IPS-NIHi11 (cell line): ENCODE measurements around the gene CCN2.
"Not testable (repeated sequence)": the region's sequence is repeated elsewhere in the genome, so short reads cannot be mapped to it uniquely, and the experiment has no call there.

Experiments used
- DNase-seq: peaks from one replicate; pipeline ENCODE4 v3.0.0; 2012; ENCODE audit warnings: mixed read lengths, low spot score

Gene CCN2

GRCh38 chr6:131937703-131938631 lies 13.2 kb downstream of the CCN2 start:
- DNase-seq, result no peak

GRCh38 chr6:131937226-131937625 lies 13.9 kb downstream of the CCN2 start:
- DNase-seq, result no peak

GRCh38 chr6:131936156-131936555 lies 15.0 kb downstream of the CCN2 start:
- DNase-seq, result no peak

- no peak for DNase-seq
Measured at GRCh38 chr6:131931063-131931750, 20.0 kb downstream of the CCN2 start.

- DNase-seq, result no peak
Measured at GRCh38 chr6:131929976-131930375, 21.2 kb downstream of the CCN2 start.

- DNase-seq, result peak; percentile 21
Measured at GRCh38 chr6:131929264-131929663, 21.9 kb downstream of the CCN2 start.

- DNase-seq, result peak; percentile 38
Measured at GRCh38 chr6:131924881-131925474, 26.2 kb downstream of the CCN2 start.

GRCh38 chr6:131923356-131923755 lies 27.8 kb downstream of the CCN2 start:
- DNase-seq, result peak; percentile 62

GRCh38 chr6:131920656-131921055 lies 30.5 kb downstream of the CCN2 start:
- no peak for DNase-seq

- no peak for DNase-seq
Measured at GRCh38 chr6:131918650-131919355, 32.4 kb downstream of the CCN2 start.

GRCh38 chr6:131917763-131918649 lies 33.2 kb downstream of the CCN2 start:
- DNase-seq, result no peak

GRCh38 chr6:131917318-131917717 lies 33.9 kb downstream of the CCN2 start:
- no peak for DNase-seq

GRCh38 chr6:131916847-131917246 lies 34.3 kb downstream of the CCN2 start:
- no peak for DNase-seq

- not testable (repeated sequence) for DNase-seq
Measured at GRCh38 chr6:131916091-131916796, 34.9 kb downstream of the CCN2 start.

GRCh38 chr6:131914967-131915751 lies 36.0 kb downstream of the CCN2 start:
- peak; percentile 58 for DNase-seq

- DNase-seq, result no peak
Measured at GRCh38 chr6:131914234-131914633, 36.9 kb downstream of the CCN2 start.

GRCh38 chr6:131911951-131912350 lies 39.2 kb downstream of the CCN2 start:
- no peak for DNase-seq

GRCh38 chr6:131910956-131911355 lies 40.2 kb downstream of the CCN2 start:
- no peak for DNase-seq

GRCh38 chr6:131910219-131910589 lies 41.0 kb downstream of the CCN2 start:
- DNase-seq, result no peak
